Activated naive CD4-positive, alpha-beta T cell treated with anti-CD3 and anti-CD28 coated beads for 36 hours (primary cell): ENCODE measurements around the gene DBH. TPM values are rescaled to one million over a fixed set of nuclear protein-coding genes. Genes with fewer than 3 reads are reported as not detected.

ENCODE experiments used
- CTCF ChIA-PET: fragments of 350-600 bp; sonication (Branson Sonifier 250); formaldehyde crosslinking; loops from one replicate; lab custom pipeline; 2021; ENCODE audit warnings: antibody characterized with exemption; lab: Charles Lee
- DNase-seq: peaks from one replicate; pipeline ENCODE4 v3.0.0-alpha.2; 2020
- H3K27ac Mint-ChIP-seq: one replicate; pipeline ENCODE4 v1.8.0; 2021; ENCODE audit warnings: mild to moderate bottlenecking, mixed read lengths
- H3K27me3 Mint-ChIP-seq: one replicate; pipeline ENCODE4 v1.8.0; 2021; ENCODE audit warnings: low read depth, mixed read lengths
- H3K36me3 Mint-ChIP-seq: one replicate; pipeline ENCODE4 v1.8.0; 2021; ENCODE audit warnings: low read depth, mixed read lengths
- H3K4me1 Mint-ChIP-seq: one replicate; pipeline ENCODE4 v1.8.0; 2021; ENCODE audit warnings: low read depth, mixed read lengths
- H3K4me3 Mint-ChIP-seq: one replicate; pipeline ENCODE4 v1.8.0; 2021; ENCODE audit warnings: mild to moderate bottlenecking, moderate library complexity, mixed read lengths
- H3K9me3 Mint-ChIP-seq: one replicate; pipeline ENCODE4 v1.8.0; 2021; ENCODE audit warnings: mixed read lengths
- intact Hi-C: fragments of 100-400 bp; cut with micrococcal nuclease; formaldehyde crosslinking; loops from one replicate; pipeline ENCODE4 v1.15.1; 2023
- total RNA-seq, 2 experiments: library from RNA; stranded (reverse); gene quantifications; one replicate each; pipeline ENCODE4 v1.2.3, GENCODE V29; 2021

The DBH gene
- total RNA-seq, 2 experiments from 2014 or later = not detected

DNA sequence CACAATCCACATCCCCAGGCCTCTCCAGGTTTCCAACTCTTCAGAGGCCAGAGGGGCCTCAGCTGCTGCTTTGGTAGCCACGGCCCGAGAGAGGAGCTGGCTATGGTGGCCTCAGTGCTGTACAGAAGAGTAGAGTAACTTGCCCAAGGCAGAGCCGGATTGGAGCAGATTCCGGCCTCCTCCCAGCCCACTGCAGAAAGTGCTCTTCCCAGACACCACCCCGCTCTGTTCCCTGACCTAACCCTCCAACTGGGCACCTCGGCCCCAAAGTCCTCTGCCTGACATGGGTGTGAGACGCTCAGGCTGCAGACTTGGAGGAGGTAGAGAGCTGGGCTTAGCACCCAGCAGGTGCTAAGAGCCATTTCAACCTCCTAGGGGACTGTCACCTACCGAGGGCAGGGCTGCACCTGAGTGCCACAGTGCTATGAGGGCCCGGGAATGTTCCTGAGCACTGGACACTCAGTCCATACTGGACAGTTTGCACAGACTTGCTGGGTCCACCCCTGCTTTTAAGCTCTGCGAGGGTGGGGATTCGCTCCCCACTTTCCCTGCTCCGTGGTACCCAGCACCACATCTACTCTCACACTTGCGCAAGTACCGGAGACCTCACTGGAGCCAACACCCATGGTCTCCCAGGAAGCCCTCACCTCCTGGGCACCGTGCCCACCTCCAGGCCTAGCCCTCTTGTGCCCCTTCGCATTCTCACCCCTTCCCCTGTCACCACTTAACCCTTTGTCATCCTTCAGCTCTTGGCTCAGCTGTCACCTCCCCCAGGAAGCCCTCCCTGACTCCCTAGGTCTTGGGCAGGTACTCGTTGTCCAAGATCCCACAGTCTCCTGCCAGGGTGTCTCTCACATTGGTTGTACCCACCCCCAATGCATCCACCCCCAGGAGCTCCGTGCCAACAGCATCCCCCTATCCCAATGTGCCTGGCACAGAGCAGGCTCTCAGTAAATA lies 49.8 kb downstream of the DBH start:
- Mint-ChIP-seq H3K4me1 (peaks cover 22% of the 10 kb centered on the region), H3K27me3 (no peaks in the 10 kb centered on the region), H3K36me3 (no peaks in the 10 kb centered on the region), H3K4me3 (no peak overlapping the region), H3K9me3 (no peaks in the 10 kb centered on the region), H3K27ac (peak overlapping the region; percentile 31)
- DNase-seq = no peak
- intact Hi-C loops = no loop called here
- CTCF ChIA-PET = interaction anchor here (0.9 kb wide), 1 partner anchor 9 kb away, joined by 3 read pairs; no protein-coding TSS in a partner anchor

DNA sequence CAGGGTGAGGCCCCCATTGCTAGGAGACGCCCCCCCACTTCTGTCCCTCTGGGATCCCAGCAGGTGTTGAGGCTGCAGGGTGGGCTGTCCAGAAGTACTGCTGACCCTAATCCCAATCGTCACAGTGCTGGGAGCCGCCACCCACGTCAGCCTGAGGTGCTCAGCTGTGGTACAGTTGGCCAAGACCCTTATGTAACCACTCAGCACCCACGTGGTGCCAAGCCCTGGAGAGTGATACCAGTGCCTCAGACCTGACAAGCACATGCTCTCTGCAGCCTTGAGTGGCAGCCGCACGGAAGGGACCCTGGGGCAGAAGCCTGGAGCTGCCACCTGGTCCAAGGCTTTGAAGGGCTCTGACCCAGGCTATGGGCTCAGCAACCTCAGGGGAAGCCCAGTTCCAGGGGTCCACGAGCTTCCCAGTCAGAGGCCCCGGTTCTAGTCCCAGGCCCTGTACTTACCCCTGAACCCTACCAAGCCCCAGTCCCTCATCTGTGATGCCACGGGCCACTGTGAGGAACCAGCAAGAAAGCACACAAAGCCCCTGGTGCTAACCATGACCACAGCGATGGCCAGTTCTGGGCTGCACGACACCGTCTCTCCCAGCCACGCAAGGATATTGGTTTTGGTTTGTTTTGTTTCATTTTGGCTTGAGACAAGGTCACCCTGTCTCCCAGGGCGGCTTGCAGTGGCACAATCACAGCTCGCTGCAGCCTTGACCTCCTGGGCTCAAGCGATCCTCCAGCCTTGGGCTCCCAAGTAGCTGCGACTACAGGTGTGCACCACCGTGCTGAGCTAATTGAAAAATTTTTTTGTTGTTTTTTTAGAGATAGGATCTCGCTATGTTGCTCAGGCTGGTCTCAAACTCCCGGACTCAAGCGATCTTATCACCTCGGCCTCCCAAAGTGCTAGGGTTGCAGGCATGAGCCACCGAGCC lies 50.7 kb downstream of the DBH start:
- Mint-ChIP-seq H3K27me3 (no peaks in the 10 kb centered on the region), H3K9me3 (no peaks in the 10 kb centered on the region), H3K4me1 (peaks cover 20% of the 10 kb centered on the region), H3K4me3 (no peak overlapping the region), H3K36me3 (no peaks in the 10 kb centered on the region), H3K27ac (no peak overlapping the region)
- CTCF ChIA-PET = interaction anchor here (0.9 kb wide), 1 partner anchor 10 kb away, joined by 3 read pairs; no protein-coding TSS in a partner anchor
- no peak for DNase-seq
- intact Hi-C loops = no loop called here

DNA sequence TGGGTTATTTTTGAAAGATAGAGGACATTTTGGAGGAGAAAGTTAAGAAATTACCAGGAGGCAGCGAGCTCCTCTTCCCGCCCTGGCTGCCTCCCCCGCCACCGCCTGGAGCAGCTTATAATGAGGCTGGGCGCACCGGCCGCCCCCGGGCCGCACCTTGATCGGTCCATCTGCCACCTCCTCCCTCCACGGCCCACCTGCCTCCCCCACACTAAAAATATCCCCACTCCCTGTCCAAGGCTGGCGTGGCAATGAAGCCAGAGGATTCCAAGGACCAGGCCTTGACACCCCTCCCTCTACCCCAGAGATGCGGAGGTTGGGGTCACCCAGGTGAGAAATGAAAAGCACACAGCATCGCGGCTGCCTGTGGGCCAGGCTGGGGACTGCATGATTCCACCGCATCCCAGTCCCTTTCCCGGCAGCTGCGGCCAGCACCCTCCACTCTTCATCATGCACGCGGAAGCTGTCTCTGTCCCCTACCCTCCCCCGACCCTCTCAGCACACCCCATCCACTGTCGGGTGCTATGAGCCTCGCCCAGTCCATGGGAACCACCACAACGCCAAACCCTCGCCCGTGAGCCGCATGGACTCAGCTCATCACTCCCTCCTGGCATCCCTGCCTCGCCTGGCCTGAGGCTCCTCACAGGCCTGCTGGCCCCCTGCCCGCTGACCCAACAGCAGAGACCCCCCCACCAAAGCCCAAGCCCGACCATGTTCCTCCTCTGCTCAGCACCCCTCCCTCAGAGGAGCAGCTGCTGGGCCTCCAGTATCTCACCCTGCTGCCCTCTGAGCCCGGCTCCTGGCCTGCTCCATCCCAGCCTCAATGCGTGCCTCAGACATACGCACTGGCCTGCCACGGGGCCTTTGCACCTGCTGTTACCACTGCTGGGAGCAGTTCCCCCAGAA lies 51.9 kb downstream of the DBH start:
- CTCF ChIA-PET = no interaction called here
- intact Hi-C loops = no loop called here

DNA sequence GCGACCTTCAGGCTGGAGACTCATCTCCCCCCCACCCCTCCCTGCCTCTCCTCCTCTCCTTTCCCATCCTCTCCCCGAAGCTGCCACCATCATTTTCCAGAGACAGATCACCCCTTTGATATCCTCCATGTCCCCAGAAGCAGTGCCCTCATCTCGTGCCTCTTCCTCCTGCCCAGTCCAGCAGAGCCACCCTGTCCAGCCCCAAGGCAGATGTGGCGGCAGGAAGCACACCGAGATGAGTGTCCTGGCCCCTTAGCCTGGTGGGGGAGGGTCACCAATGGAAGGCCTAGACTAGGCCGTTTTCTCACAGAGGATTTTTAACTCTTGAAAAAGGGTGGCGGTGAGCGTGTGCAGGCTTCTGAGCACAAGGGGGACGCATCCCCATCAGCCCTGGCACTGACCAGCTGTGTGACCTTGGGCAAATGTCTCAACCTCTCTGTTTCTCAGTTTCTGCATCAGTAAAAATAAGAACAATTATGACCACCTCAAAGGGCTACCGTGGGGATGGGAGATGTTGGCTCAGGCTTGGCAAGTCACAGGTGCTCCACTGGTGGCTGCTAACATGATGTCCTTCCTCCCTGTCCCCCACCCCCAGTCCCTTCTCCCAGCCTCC lies 53.1 kb downstream of the DBH start:
- DNase-seq = no peak
- Mint-ChIP-seq H3K9me3 (no peaks in the 10 kb centered on the region), H3K4me3 (no peak overlapping the region), H3K4me1 (peaks cover 8% of the 10 kb centered on the region), H3K27me3 (no peaks in the 10 kb centered on the region), H3K27ac (no peak overlapping the region), H3K36me3 (no peaks in the 10 kb centered on the region)
- intact Hi-C loops = no loop called here
- CTCF ChIA-PET = no interaction called here

More for the DNA sequence above, 51.9 kb downstream of the DBH start:
- Mint-ChIP-seq H3K27ac (no peak overlapping the region), H3K36me3 (no peaks in the 10 kb centered on the region), H3K9me3 (no peaks in the 10 kb centered on the region), H3K27me3 (no peaks in the 10 kb centered on the region), H3K4me1 (peaks cover 20% of the 10 kb centered on the region), H3K4me3 (no peak overlapping the region)
- no peak for DNase-seq

DNA sequence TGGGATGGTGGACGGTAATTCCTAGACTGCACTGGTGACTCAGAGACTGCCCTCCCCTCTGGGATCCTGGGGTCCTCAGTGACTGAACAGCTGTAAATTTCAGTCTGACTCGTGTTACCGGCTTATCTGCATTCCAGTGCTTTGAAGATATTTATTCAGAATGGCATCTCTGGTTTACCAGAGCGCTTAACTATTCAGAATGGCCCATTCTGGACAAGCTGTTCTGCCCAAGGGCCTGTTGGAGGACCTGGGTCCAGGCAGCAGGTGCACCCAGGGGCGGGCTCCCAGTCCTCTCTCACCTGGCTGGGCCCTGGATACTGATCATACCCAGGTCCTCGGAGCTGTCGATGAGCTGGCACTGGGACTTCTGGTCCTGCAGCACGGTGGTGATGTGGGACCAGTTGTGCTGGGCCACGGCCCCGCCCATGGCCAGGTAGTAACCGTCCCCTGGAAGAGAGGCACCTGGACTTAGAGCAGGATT lies 54.0 kb downstream of the DBH start:
- H3K4me1 Mint-ChIP-seq = peaks cover 4% of the 10 kb centered on the region
- no peak for DNase-seq
- no peaks in the 10 kb centered on the region for H3K27me3 Mint-ChIP-seq
- CTCF ChIA-PET = no interaction called here
- peaks cover 4% of the 10 kb centered on the region for H3K36me3 Mint-ChIP-seq
- H3K4me3 Mint-ChIP-seq = no peak overlapping the region
- no peak overlapping the region for H3K27ac Mint-ChIP-seq
- no peaks in the 10 kb centered on the region for H3K9me3 Mint-ChIP-seq
- intact Hi-C loops = no loop called here

DNA sequence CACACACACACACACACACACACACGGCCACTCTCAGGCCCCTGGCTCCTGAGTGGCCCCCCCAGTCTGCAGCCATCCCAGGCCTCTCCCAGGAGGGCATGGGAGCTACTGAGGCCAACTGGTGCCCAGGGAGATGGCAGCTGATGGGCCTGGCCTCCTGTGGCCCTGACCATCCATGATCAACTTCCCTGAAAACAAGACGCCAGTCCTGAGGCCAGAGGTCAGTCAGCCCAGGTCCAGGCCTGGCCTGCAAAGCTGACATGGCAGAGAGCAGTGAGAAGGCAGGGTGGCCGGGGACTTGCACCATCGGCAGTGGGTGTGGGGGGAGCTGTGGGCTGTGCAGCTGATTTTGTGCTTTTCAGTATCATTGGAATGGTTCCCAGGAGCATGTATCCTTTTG lies 55.0 kb downstream of the DBH start:
- intact Hi-C loops = no loop called here
- Mint-ChIP-seq H3K9me3 (no peaks in the 10 kb centered on the region), H3K36me3 (peaks cover 6% of the 10 kb centered on the region), H3K4me3 (no peak overlapping the region), H3K4me1 (peaks cover 6% of the 10 kb centered on the region), H3K27me3 (no peaks in the 10 kb centered on the region), H3K27ac (no peak overlapping the region)
- CTCF ChIA-PET = no interaction called here
- no peak for DNase-seq

DNA sequence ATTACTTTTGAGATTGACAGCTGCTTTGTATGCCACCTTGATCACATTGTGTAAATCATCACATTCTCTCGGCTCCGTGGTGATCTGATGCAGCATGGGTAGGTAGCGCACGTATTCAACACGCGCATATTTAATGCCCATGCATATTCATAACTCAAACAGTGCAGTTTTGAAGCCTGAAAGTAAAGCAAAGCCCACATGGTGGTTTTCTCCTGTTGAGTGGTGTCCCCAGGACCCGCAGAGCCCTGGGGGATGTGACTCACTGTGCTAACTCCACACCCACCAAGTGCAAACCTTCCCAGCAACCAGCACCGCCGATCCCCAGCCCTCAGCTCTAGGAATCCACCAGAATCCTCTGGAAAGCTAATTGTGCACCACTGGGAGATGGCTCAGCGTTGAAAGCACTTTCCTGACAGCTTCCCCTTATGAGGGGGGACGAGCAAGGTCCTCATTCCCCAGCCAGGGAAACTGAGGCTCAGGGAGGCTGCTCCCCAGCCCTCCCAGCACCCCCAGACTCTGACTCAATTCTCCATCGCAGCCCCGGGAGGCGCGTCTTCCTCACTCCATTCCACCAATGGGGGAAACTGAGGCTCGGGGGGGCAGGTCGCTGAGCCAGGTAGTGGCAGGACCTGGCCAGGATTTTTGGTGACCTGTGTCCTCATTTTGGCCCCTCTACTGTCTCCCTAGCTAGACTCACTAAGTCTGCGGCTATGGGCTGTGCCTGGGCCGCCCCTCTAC lies 55.6 kb downstream of the DBH start:
- Mint-ChIP-seq H3K27me3 (no peaks in the 10 kb centered on the region), H3K9me3 (no peaks in the 10 kb centered on the region), H3K4me1 (peaks cover 11% of the 10 kb centered on the region), H3K27ac (no peak overlapping the region), H3K4me3 (no peak overlapping the region), H3K36me3 (peaks cover 6% of the 10 kb centered on the region)
- CTCF ChIA-PET = no interaction called here
- intact Hi-C loops = no loop called here
- no peak for DNase-seq

DNA sequence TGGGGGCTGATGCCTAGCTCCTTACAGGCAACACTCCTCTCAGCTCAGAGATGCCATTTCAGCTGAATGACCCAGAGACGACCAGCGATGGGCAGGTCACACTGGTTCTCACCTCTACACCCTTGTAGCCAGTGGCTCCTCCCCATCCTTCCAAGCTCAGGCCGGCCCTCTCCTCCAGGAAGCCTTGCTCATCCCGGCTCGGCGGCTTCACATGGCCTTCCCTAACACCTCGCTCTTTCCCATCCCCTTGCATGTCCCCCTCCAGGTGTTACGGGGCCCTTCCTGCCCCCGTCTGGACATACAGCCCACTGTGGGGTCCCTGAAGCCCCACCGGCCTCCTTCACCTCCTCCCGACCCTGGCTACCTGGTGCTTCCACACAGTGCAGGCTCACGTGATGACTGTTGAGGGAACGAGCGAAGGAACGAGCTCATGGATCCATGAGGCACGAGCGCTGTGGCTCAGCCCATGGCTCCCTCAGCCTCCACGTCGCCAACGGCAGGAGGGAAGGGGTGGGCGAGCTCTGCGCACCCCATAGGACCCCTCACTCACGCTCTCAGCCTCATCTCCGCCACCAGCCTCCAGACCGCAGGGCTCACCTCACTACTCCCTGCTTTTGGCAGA lies 56.3 kb downstream of the DBH start:
- intact Hi-C loops = no loop called here

DNA sequence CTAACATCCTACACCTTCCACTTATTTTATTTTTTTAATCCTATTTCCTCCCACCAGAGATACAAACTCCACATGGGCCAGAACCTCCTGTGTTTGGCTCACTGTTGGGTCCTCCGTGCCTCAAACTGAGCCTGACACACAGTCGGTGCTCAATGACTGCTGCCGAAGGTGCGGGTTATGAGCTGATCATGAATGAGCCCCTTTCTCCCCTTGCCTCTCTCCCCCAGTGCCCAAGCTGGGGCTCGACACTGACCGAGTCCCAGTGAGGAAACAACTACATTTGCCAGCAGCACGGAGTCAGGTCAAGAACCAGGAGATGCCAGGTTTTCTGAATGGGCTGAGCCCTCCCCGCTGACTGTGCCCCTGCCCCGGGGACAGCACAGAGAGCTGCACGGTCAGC lies 57.0 kb downstream of the DBH start:
- Mint-ChIP-seq H3K27ac (no peak overlapping the region), H3K36me3 (peaks cover 6% of the 10 kb centered on the region), H3K9me3 (no peaks in the 10 kb centered on the region), H3K27me3 (no peaks in the 10 kb centered on the region), H3K4me1 (peaks cover 17% of the 10 kb centered on the region), H3K4me3 (no peak overlapping the region)
- intact Hi-C loops = no loop called here
- DNase-seq = no peak
- CTCF ChIA-PET = no interaction called here

More for the DNA sequence above, 56.3 kb downstream of the DBH start:
- no peak overlapping the region for H3K4me3 Mint-ChIP-seq
- peaks cover 15% of the 10 kb centered on the region for H3K4me1 Mint-ChIP-seq
- no peaks in the 10 kb centered on the region for H3K9me3 Mint-ChIP-seq
- H3K27me3 Mint-ChIP-seq = no peaks in the 10 kb centered on the region
- H3K36me3 Mint-ChIP-seq = peaks cover 6% of the 10 kb centered on the region
- CTCF ChIA-PET = interaction anchor here (0.6 kb wide), 1 partner anchor 413 kb away, joined by 3 read pairs; no protein-coding TSS in a partner anchor
- H3K27ac Mint-ChIP-seq = no peak overlapping the region
- DNase-seq = no peak

DNA sequence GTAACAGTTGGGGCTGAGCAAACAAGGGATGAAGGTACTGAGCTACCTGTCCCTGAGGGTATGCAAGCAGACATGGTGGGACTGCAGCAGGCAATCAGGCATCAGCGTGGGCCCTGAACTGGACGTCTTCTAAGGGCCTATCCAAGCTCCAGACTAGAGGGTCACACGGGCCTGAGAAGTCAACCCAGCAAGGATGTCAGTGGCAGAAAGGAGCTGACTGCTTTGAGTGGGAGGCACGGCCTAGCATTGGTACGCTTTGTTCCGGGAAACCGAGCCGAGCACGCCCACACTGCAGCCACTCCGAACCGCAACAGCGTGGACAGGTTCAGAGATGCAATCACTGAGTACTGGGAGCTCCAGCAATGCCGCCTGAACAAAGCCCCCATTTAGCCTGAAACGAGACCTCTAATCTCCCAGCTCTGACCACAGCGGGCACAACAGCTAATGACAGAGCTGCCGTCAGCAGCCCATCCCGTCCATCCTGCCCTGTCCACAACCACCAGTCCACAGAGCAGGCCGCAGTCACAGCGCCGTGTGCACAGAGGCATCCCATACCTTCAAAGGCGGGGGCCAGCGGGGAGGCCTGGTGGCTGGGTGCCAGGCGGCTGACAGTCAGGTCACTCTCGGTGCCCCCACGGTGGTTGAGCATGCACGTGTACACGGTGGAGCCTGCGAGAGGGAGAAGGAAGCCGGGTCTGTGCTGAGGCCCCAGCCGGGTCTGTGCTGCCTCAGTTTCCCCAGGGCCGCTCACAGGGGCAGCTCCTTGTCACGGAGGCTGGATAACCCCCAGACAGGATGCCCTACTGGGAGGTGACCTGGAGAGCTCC lies 57.8 kb downstream of the DBH start:
- Mint-ChIP-seq H3K27ac (no peak overlapping the region), H3K9me3 (no peaks in the 10 kb centered on the region), H3K4me1 (peaks cover 25% of the 10 kb centered on the region), H3K36me3 (peaks cover 8% of the 10 kb centered on the region), H3K4me3 (no peak overlapping the region), H3K27me3 (no peaks in the 10 kb centered on the region)
- CTCF ChIA-PET = interaction anchor here (1.0 kb wide), 1 partner anchor 10 kb away, joined by 3 read pairs; no protein-coding TSS in a partner anchor
- no peak for DNase-seq
- intact Hi-C loops = no loop called here
